ENCODE measurements around the gene GLCCI1. TPM values are rescaled to one million over a fixed set of nuclear protein-coding genes. Genes with fewer than 3 reads are reported as not detected.

The GLCCI1 gene
- total RNA-seq, 1 experiment from 2014 or later, result 4.6 TPM

DNA sequence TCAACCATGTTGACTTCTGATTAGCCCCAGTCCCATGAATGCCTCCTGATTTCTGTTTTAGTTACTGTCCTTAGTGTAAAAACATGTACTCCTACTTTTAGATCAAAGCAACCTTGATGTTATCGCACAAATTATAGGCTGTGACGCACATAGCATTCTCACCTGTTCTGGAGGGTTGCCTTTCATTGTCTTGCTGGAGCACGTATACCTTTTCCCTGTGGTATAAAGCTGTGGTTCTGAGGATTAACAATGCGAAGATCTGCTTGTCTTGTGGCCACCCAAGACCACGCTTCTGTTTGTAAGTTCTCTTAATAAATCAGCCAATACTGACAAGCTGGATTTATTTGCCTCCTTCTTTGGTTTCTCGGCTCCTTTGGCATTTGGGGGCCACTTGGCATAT is 30.1 kb upstream of the GLCCI1 start:
- ATAC-seq (no peak), DNase-seq (ENCODE audit: low read depth, low spot score) (no peak)

More for the DNA sequence above, 30.1 kb upstream of the GLCCI1 start:
- H3K4me3 ChIP-seq (replicated peaks in 1 of 2; ENCODE audit: low read depth in 1 of 2, low read length in 2 of 2), result no peak overlapping the region
- BruUV-seq (replicated peaks), result no TSS peak
- H3K4me2 ChIP-seq (ENCODE audit: low read length), result no peak overlapping the region
- 0 out of 2 replicates have a peak, but pooled peaks cover 3% of the 10 kb centered on the region for H3K9me2 ChIP-seq (ENCODE audit: insufficient read depth)
- H3K9me3 ChIP-seq (ENCODE audit: control insufficient read depth in 1 of 2, insufficient read depth in 1 of 2, low read depth in 1 of 2, low read length in 2 of 2), result no peaks in the 10 kb centered on the region
- TF ChIP-seq EGR1 (IDR thresholded peaks at IDR 0.05; ENCODE audit: low read depth) (no peak), ZFX (IDR thresholded peaks at IDR 0.05) (no peak), CBX3 (IDR thresholded peaks at IDR 0.05; ENCODE audit: low read depth) (no peak), SIN3A (IDR thresholded peaks at IDR 0.05; ENCODE audit: low read depth) (no peak), JUND (IDR thresholded peaks at IDR 0.05) (no peak), EZH2 (IDR thresholded peaks at IDR 0.05) (no peak), POLR2AphosphoS5 (IDR thresholded peaks at IDR 0.05; ENCODE audit: low read depth, low read length) (no peak), POLR2A (IDR thresholded peaks at IDR 0.05; ENCODE audit: borderline replicate concordance, extremely low read depth, insufficient read depth, insufficient read length) (no peak), RAD21 (IDR thresholded peaks at IDR 0.05; ENCODE audit: low read depth) (no peak), SRF (IDR thresholded peaks at IDR 0.05; ENCODE audit: low read depth) (no peak), SP1 (IDR thresholded peaks at IDR 0.05; ENCODE audit: low read depth) (no peak), YY1 (IDR thresholded peaks at IDR 0.05; ENCODE audit: extremely low read depth, insufficient replicate concordance, low read depth, low read length) (no peak), EZH2phosphoT487 (IDR thresholded peaks at IDR 0.05; ENCODE audit: borderline replicate concordance) (no peak)
- TF ChIP-seq, protein P1, sequence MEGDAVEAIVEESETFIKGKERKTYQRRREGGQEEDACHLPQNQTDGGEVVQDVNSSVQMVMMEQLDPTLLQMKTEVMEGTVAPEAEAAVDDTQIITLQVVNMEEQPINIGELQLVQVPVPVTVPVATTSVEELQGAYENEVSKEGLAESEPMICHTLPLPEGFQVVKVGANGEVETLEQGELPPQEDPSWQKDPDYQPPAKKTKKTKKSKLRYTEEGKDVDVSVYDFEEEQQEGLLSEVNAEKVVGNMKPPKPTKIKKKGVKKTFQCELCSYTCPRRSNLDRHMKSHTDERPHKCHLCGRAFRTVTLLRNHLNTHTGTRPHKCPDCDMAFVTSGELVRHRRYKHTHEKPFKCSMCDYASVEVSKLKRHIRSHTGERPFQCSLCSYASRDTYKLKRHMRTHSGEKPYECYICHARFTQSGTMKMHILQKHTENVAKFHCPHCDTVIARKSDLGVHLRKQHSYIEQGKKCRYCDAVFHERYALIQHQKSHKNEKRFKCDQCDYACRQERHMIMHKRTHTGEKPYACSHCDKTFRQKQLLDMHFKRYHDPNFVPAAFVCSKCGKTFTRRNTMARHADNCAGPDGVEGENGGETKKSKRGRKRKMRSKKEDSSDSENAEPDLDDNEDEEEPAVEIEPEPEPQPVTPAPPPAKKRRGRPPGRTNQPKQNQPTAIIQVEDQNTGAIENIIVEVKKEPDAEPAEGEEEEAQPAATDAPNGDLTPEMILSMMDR (IDR thresholded peaks at IDR 0.05 in 2 of 3, conservative IDR thresholded peaks at IDR 0.05 in 1 of 3; ENCODE audit: borderline replicate concordance in 1 of 3, insufficient read depth in 1 of 3, low read depth in 2 of 3, low read length in 2 of 3), result no peak
- TF ChIP-seq, protein P2, sequence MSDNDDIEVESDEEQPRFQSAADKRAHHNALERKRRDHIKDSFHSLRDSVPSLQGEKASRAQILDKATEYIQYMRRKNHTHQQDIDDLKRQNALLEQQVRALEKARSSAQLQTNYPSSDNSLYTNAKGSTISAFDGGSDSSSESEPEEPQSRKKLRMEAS (IDR thresholded peaks at IDR 0.05), result no peak
- TF ChIP-seq, protein P3, sequence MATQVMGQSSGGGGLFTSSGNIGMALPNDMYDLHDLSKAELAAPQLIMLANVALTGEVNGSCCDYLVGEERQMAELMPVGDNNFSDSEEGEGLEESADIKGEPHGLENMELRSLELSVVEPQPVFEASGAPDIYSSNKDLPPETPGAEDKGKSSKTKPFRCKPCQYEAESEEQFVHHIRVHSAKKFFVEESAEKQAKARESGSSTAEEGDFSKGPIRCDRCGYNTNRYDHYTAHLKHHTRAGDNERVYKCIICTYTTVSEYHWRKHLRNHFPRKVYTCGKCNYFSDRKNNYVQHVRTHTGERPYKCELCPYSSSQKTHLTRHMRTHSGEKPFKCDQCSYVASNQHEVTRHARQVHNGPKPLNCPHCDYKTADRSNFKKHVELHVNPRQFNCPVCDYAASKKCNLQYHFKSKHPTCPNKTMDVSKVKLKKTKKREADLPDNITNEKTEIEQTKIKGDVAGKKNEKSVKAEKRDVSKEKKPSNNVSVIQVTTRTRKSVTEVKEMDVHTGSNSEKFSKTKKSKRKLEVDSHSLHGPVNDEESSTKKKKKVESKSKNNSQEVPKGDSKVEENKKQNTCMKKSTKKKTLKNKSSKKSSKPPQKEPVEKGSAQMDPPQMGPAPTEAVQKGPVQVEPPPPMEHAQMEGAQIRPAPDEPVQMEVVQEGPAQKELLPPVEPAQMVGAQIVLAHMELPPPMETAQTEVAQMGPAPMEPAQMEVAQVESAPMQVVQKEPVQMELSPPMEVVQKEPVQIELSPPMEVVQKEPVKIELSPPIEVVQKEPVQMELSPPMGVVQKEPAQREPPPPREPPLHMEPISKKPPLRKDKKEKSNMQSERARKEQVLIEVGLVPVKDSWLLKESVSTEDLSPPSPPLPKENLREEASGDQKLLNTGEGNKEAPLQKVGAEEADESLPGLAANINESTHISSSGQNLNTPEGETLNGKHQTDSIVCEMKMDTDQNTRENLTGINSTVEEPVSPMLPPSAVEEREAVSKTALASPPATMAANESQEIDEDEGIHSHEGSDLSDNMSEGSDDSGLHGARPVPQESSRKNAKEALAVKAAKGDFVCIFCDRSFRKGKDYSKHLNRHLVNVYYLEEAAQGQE (IDR thresholded peaks at IDR 0.05; ENCODE audit: low read depth), result no peak
- intact Hi-C loops (cut with micrococcal nuclease), result no loop called here
- no peak overlapping the region for H2AFZ ChIP-seq (ENCODE audit: low read depth, low read length, poor library complexity, severe bottlenecking)
- H3K36me3 ChIP-seq (ENCODE audit: control insufficient read depth in 1 of 2, insufficient read depth in 2 of 2, low read length in 2 of 2), result no peaks in the 10 kb centered on the region
- H3K79me2 ChIP-seq (ENCODE audit: insufficient read depth, low read length), result no peaks in the 10 kb centered on the region
- RAD21 ChIA-PET (ENCODE audit: low non-redundant PET in 1 of 2, low total read pairs in 2 of 2, uncharacterized antibody in 2 of 2, unreplicated experiment in 2 of 2), result no interaction called here
- H3K4me1 ChIP-seq (ENCODE audit: control insufficient read depth in 1 of 2, insufficient read depth in 2 of 2, low read length in 2 of 2), result no peaks in the 10 kb centered on the region
- no peaks in the 10 kb centered on the region for H3K27me3 ChIP-seq (ENCODE audit: insufficient read depth, low read length)
- CTCF ChIA-PET, result no interaction called here
- POLR2A ChIA-PET, result no interaction called here
- no peaks in the 10 kb centered on the region for H4K20me1 ChIP-seq (ENCODE audit: insufficient read depth)
- H3K9ac ChIP-seq (ENCODE audit: low read length), result no peak overlapping the region
- no peak overlapping the region for H3K27ac ChIP-seq (ENCODE audit: low read depth, low read length)

Measured in HCT116 (cell line).